A549 (cell line): ENCODE measurements around the gene JAZF1.

Experiments
- CHD2 ChIP-seq: fragments of 150-350 bp; IDR thresholded peaks from 2 replicates; pipeline ENCODE4 v1.6.1; 2014; ENCODE audit warnings: low read length; ENCODE audit not compliant: partially characterized antibody
- JUN ChIP-seq, 2 experiments: fragments of >200 bp; sonication (Bioruptor Twin); formaldehyde crosslinking; IDR thresholded peaks; 2 replicates in 1 of 2; 3 replicates in 1 of 2; pipeline ENCODE4 v1.6.1; 2016 to 2017
- MYC ChIP-seq: IDR thresholded peaks from 2 replicates; pipeline ENCODE4 v1.6.1; 2012; ENCODE audit warnings: mild to moderate bottlenecking, inconsistent platforms, low read length, improper control_type of control experiment, borderline replicate concordance
- POLR2A ChIP-seq: IDR thresholded peaks from 2 replicates; pipeline ENCODE4 v1.6.1; 2012; ENCODE audit warnings: mild to moderate bottlenecking, low read length
- POLR2AphosphoS2 ChIP-seq: conservative IDR thresholded peaks from 2 replicates; pipeline ENCODE4 v1.6.1; 2012; ENCODE audit warnings: low read length, improper control_type of control experiment, inconsistent platforms
- RNF2 ChIP-seq: fragments of 200-600 bp; sonication (generic); IDR thresholded peaks from 2 replicates; pipeline ENCODE4 v1.6.1; 2016; ENCODE audit warnings: low read depth, mild to moderate bottlenecking, antibody characterized with exemption, moderate library complexity, borderline replicate concordance
- TF ChIP-seq, protein P1 (sequence below): IDR thresholded peaks from 2 replicates; pipeline ENCODE4 v1.6.1; 2012
- TF ChIP-seq, protein P2 (sequence below): fragments of >200 bp; sonication (Bioruptor Twin); formaldehyde crosslinking; IDR thresholded peaks from 3 replicates; pipeline ENCODE4 v1.5.1; 2016
- TF ChIP-seq, protein P3 (sequence below): fragments of 250-450 bp; sonication (Bioruptor Pico); IDR thresholded peaks from 2 replicates; pipeline ENCODE4 v1.5.0; 2021; ENCODE audit warnings: mild to moderate bottlenecking, moderate library complexity, borderline replicate concordance
- TF ChIP-seq, protein P4 (sequence below): fragments of 150-350 bp; IDR thresholded peaks from 2 replicates; pipeline ENCODE4 v1.6.1; 2014; ENCODE audit warnings: low read depth, mild to moderate bottlenecking, low read length

DNA sequence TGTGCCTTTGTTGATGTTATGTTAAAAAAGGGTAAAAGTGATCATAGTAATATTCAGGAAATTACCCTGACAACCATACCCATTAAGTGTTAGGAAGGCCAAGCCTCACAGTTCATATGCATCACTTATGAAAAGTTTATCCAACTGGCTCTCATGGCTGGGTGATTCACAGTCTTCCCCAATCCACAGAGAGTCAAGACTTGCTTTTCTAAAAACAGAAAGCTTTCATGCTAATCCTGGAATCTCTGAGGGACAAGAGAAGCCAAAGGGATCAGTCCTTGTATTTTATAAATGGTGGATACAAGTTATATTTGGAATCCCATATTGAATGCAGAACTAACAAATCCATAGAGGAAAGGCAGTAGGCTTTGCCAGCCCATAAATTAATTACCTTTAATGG, 218.3 kb downstream of the JAZF1 start:
- TF ChIP-seq, protein P1, sequence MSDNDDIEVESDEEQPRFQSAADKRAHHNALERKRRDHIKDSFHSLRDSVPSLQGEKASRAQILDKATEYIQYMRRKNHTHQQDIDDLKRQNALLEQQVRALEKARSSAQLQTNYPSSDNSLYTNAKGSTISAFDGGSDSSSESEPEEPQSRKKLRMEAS, result no peak
- TF ChIP-seq, protein P2, sequence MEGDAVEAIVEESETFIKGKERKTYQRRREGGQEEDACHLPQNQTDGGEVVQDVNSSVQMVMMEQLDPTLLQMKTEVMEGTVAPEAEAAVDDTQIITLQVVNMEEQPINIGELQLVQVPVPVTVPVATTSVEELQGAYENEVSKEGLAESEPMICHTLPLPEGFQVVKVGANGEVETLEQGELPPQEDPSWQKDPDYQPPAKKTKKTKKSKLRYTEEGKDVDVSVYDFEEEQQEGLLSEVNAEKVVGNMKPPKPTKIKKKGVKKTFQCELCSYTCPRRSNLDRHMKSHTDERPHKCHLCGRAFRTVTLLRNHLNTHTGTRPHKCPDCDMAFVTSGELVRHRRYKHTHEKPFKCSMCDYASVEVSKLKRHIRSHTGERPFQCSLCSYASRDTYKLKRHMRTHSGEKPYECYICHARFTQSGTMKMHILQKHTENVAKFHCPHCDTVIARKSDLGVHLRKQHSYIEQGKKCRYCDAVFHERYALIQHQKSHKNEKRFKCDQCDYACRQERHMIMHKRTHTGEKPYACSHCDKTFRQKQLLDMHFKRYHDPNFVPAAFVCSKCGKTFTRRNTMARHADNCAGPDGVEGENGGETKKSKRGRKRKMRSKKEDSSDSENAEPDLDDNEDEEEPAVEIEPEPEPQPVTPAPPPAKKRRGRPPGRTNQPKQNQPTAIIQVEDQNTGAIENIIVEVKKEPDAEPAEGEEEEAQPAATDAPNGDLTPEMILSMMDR, result no peak
- no peak for TF ChIP-seq MYC
- no peak for TF ChIP-seq POLR2A
- TF ChIP-seq, protein P3, sequence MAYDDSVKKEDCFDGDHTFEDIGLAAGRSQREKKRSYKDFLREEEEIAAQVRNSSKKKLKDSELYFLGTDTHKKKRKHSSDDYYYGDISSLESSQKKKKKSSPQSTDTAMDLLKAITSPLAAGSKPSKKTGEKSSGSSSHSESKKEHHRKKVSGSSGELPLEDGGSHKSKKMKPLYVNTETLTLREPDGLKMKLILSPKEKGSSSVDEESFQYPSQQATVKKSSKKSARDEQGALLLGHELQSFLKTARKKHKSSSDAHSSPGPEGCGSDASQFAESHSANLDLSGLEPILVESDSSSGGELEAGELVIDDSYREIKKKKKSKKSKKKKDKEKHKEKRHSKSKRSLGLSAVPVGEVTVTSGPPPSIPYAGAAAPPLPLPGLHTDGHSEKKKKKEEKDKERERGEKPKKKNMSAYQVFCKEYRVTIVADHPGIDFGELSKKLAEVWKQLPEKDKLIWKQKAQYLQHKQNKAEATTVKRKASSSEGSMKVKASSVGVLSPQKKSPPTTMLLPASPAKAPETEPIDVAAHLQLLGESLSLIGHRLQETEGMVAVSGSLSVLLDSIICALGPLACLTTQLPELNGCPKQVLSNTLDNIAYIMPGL (CRISPR knock-in tag), result no peak
- no peak for TF ChIP-seq JUN (IDR thresholded peaks at IDR 0.05)
- no peak for TF ChIP-seq CHD2
- TF ChIP-seq, protein P4, sequence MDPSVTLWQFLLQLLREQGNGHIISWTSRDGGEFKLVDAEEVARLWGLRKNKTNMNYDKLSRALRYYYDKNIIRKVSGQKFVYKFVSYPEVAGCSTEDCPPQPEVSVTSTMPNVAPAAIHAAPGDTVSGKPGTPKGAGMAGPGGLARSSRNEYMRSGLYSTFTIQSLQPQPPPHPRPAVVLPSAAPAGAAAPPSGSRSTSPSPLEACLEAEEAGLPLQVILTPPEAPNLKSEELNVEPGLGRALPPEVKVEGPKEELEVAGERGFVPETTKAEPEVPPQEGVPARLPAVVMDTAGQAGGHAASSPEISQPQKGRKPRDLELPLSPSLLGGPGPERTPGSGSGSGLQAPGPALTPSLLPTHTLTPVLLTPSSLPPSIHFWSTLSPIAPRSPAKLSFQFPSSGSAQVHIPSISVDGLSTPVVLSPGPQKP, result no peak
- TF ChIP-seq POLR2AphosphoS2, result no peak
- TF ChIP-seq RNF2, result no peak
